PC-3 (cell line): ENCODE measurements around the gene ANKS1B. TPM values are rescaled to one million over a fixed set of nuclear protein-coding genes. Genes with fewer than 3 reads are reported as not detected.

Source experiments
- ATAC-seq: fragments of 200-7000 bp; cut with Tn5 transposase; 2 replicates; pipeline ENCODE4 v1.9.1; 2020; ENCODE audit warnings: mild to moderate bottlenecking, moderate library complexity
- BruUV-seq: library from RNA; stranded (reverse); fragments of 400-500 nt; replicated peaks from 2 replicates; lab custom pipeline; 2021; lab: Mats Ljungman, UMichigan
- CTCF ChIA-PET: fragments of 300-600 bp; sonication (Branson Sonifier 250); formaldehyde crosslinking; loops from one replicate; lab custom pipeline; 2022; ENCODE audit warnings: antibody characterized with exemption; lab: Charles Lee
- POLR2A ChIA-PET: fragments of 300-600 bp; sonication (Branson Sonifier 250); formaldehyde crosslinking; loops from one replicate; lab custom pipeline; 2022; ENCODE audit warnings: antibody characterized with exemption; ENCODE audit not compliant: unreplicated experiment; lab: Charles Lee
- DNase-seq: peaks from one replicate; pipeline ENCODE4 v3.0.0-alpha.2; 2015
- H2AFZ ChIP-seq: fragments of 300-600 bp; sonication (generic); 2 replicates; pipeline ENCODE4 v1.6.0; 2016; ENCODE audit warnings: antibody characterized with exemption, low read length
- H3F3A ChIP-seq: fragments of 300-600 bp; sonication (generic); one replicate; pipeline ENCODE4 v1.6.0; 2017; ENCODE audit warnings: antibody characterized with exemption, low read length, control low read depth, mild to moderate bottlenecking; ENCODE audit not compliant: unreplicated experiment
- H3K27ac ChIP-seq: fragments of 300-600 bp; sonication (generic); 2 replicates; pipeline ENCODE4 v1.5.1; 2016; ENCODE audit warnings: mild to moderate bottlenecking, low read length
- H3K27me3 ChIP-seq: fragments of 300-600 bp; sonication (generic); 2 replicates; pipeline ENCODE4 v1.6.1; 2016; ENCODE audit warnings: low read length, mixed read lengths
- H3K36me3 ChIP-seq: fragments of 300-600 bp; sonication (generic); 2 replicates; pipeline ENCODE4 v1.6.1; 2016; ENCODE audit warnings: low read depth, mixed run types, low read length, mixed read lengths
- H3K4me1 ChIP-seq: fragments of 300-600 bp; sonication (generic); 2 replicates; pipeline ENCODE4 v1.5.1; 2016; ENCODE audit warnings: low read length; ENCODE audit not compliant: insufficient read depth
- H3K4me2 ChIP-seq: fragments of 300-600 bp; sonication (generic); 2 replicates; pipeline ENCODE4 v1.6.0; 2016; ENCODE audit warnings: low read length
- H3K4me3 ChIP-seq: fragments of 300-600 bp; sonication (generic); 2 replicates; pipeline ENCODE4 v1.5.1; 2016; ENCODE audit warnings: mild to moderate bottlenecking, low read length, mixed read lengths
- H3K79me2 ChIP-seq: fragments of 300-600 bp; sonication (generic); 2 replicates; pipeline ENCODE4 v1.6.1; 2017; ENCODE audit warnings: low read length, mixed read lengths
- H3K9ac ChIP-seq: fragments of 300-600 bp; sonication (generic); 2 replicates; pipeline ENCODE4 v1.6.0; 2016; ENCODE audit warnings: mild to moderate bottlenecking, low read length
- H3K9me2 ChIP-seq: fragments of 300-600 bp; sonication (generic); replicated peaks from 2 replicates; pipeline ENCODE4 v1.6.1; 2016; ENCODE audit warnings: mixed run types, low read length, mixed read lengths
- H3K9me3 ChIP-seq: fragments of 300-600 bp; sonication (generic); 2 replicates; pipeline ENCODE4 v1.6.1; 2016; ENCODE audit warnings: low read length, mixed read lengths
- H4K20me1 ChIP-seq: fragments of 300-600 bp; sonication (generic); 2 replicates; pipeline ENCODE4 v1.6.1; 2016; ENCODE audit warnings: low read length, mixed read lengths
- EZH2 ChIP-seq: fragments of 300-600 bp; sonication (generic); IDR thresholded peaks from one replicate; pipeline ENCODE4 v1.6.1; 2017; ENCODE audit warnings: antibody characterized with exemption, mild to moderate bottlenecking, low read length; ENCODE audit not compliant: unreplicated experiment
- EZH2phosphoT487 ChIP-seq: fragments of 300-600 bp; sonication (generic); IDR thresholded peaks from 2 replicates; pipeline ENCODE4 v1.6.1; 2018; ENCODE audit warnings: mild to moderate bottlenecking, antibody characterized with exemption, low read length, borderline replicate concordance
- intact Hi-C: fragments of 100-400 bp; cut with micrococcal nuclease; formaldehyde crosslinking; loops from 2 replicates; pipeline ENCODE4 v1.9.0; 2023
- total RNA-seq: library from RNA; depleted of rRNA; stranded (reverse); fragments of >200 nt; gene quantifications from 2 replicates; pipeline ENCODE4 v1.2.3, GENCODE V29; 2014
- TF ChIP-seq, protein P1 (sequence below): fragments of 300-600 bp; sonication (generic); conservative IDR thresholded peaks from 2 replicates; pipeline ENCODE4 v1.5.1; 2017; ENCODE audit warnings: antibody characterized with exemption, low read depth, mild to moderate bottlenecking, low read length

Gene ANKS1B
- total RNA-seq, 1 experiment from 2014 or later, result 0.07 TPM

DNA sequence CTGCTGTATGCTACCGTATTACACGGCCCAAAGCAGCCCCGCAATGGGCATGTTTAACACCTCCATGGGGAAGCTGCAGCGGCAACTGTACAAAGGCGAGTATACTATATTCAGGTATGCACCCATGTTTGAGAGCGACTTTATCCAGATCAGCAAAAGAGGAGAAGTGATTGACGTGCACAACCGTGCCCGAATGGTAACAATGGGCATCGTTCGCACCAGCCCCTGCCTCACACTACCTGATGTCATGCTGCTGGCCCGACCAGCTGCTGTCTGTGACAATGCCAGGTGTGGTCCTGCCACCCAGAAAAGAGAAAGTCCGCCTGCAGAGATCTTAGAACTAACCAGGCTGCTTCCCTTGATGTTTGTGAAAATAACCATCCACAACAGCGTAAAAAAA, 336.6 kb downstream of the ANKS1B start:
- ATAC-seq, result no peak
- Histone ChIP-seq H3F3A (no peaks in the 10 kb centered on the region), H3K9me2 (no peaks in the 10 kb centered on the region), H3K4me3 (no peak overlapping the region), H3K79me2 (no peaks in the 10 kb centered on the region), H2AFZ (no peak overlapping the region), H4K20me1 (no peaks in the 10 kb centered on the region), H3K27ac (no peak overlapping the region), H3K9me3 (no peaks in the 10 kb centered on the region), H3K4me2 (no peak overlapping the region), H3K4me1 (no peaks in the 10 kb centered on the region), H3K9ac (no peak overlapping the region), H3K27me3 (peaks cover 18% of the 10 kb centered on the region; the same call in 1 of the 2 replicates), H3K36me3 (no peaks in the 10 kb centered on the region)
- POLR2A ChIA-PET, result no interaction called here
- CTCF ChIA-PET, result no interaction called here
- no peak for TF ChIP-seq EZH2
- DNase-seq, result no peak
- no TSS peak for BruUV-seq
- intact Hi-C loops, result no loop called here

DNA sequence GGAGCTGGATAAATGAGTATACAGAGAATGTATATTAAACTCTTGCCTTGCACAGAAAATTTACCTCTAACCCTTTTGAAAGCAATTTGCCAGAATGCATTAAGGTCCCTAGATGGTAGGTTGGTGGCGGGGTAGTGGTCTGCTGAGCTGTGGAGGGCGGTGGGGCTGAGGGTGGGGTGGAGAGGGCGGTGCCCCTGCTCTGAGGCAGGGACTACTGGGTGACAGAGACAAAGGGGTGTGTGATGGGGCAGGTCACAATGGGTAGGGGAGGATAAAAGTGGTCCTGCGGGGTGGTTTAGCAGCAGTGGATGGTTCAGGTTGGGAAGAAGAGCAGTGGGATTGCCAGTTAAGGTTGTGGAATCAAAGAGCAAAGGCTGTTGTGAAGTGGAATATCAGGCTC, 337.3 kb downstream of the ANKS1B start, which contains the start of gene GARIN6:
GARIN6 (plus strand) TSS at position 301 of the 400 bp plus-strand sequence. CDS start 422 bp downstream, outside the sequence.
- intact Hi-C loops, result no loop called here
- CTCF ChIA-PET, result no interaction called here
- H3K9me3 ChIP-seq, result no peaks in the 10 kb centered on the region

DNA sequence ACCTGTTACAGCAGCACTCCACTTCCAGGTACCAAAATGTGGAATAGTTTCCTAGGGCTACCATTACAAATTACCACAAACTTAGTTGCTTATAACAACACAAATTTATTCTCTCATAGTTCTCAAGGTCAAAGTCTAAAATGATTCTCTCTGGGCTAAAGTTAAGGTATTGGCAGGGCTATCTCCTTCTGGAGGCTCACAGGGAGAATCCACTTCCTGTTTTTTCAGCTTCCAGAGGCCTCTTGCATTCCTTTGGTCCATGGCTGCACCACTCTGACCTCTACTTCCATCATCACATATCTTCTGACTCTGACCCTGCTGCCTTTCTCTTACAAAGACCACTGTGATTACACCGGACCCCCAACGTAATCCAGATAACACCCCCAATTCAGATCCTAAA, 340.1 kb downstream of the ANKS1B start:
- CTCF ChIA-PET, result no interaction called here
- Histone ChIP-seq H3K9me2 (no peaks in the 10 kb centered on the region), H3K36me3 (no peaks in the 10 kb centered on the region), H3K27ac (no peak overlapping the region), H3K4me3 (no peak overlapping the region), H3K4me1 (no peaks in the 10 kb centered on the region), H3K4me2 (no peak overlapping the region), H4K20me1 (no peaks in the 10 kb centered on the region), H3K9ac (no peak overlapping the region), H3K27me3 (peaks cover 22% of the 10 kb centered on the region; the same call in 1 of the 2 replicates), H3K9me3 (no peaks in the 10 kb centered on the region), H3K79me2 (no peaks in the 10 kb centered on the region), H3F3A (no peaks in the 10 kb centered on the region), H2AFZ (no peak overlapping the region)
- ATAC-seq (no peak), DNase-seq (no peak)
- BruUV-seq, result no TSS peak
- intact Hi-C loops, result no loop called here
- TF ChIP-seq, protein P1, sequence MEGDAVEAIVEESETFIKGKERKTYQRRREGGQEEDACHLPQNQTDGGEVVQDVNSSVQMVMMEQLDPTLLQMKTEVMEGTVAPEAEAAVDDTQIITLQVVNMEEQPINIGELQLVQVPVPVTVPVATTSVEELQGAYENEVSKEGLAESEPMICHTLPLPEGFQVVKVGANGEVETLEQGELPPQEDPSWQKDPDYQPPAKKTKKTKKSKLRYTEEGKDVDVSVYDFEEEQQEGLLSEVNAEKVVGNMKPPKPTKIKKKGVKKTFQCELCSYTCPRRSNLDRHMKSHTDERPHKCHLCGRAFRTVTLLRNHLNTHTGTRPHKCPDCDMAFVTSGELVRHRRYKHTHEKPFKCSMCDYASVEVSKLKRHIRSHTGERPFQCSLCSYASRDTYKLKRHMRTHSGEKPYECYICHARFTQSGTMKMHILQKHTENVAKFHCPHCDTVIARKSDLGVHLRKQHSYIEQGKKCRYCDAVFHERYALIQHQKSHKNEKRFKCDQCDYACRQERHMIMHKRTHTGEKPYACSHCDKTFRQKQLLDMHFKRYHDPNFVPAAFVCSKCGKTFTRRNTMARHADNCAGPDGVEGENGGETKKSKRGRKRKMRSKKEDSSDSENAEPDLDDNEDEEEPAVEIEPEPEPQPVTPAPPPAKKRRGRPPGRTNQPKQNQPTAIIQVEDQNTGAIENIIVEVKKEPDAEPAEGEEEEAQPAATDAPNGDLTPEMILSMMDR, result no peak
- TF ChIP-seq EZH2phosphoT487, result no peak
- no peak for TF ChIP-seq EZH2
- POLR2A ChIA-PET, result no interaction called here

More for the DNA sequence above, 337.3 kb downstream of the ANKS1B start, which contains the start of gene GARIN6:
- no peak within 1 kb of the TSS for H3K4me2 ChIP-seq
- no peaks in the 10 kb centered on the region for H3K79me2 ChIP-seq
- no peaks in the 10 kb centered on the region for H3K36me3 ChIP-seq
- no peak within 1 kb of the TSS for H3K9ac ChIP-seq
- no peaks in the 10 kb centered on the region for H3K4me1 ChIP-seq
- TF ChIP-seq, protein P1, result no peak
- TF ChIP-seq EZH2, result no peak
- no peak for TF ChIP-seq EZH2phosphoT487
- no peaks in the 10 kb centered on the region for H3K9me2 ChIP-seq
- DNase-seq (no peak), ATAC-seq (no peak)
- POLR2A ChIA-PET, result no interaction called here
- no peak within 1 kb of the TSS for H3K4me3 ChIP-seq
- H4K20me1 ChIP-seq, result no peaks in the 10 kb centered on the region
- no peak within 1 kb of the TSS for H2AFZ ChIP-seq
- peaks cover 22% of the 10 kb centered on the region; the same call in 1 of the 2 replicates for H3K27me3 ChIP-seq
- BruUV-seq, result no TSS peak
- no peaks in the 10 kb centered on the region for H3F3A ChIP-seq
- H3K27ac ChIP-seq, result no peak within 1 kb of the TSS
